GM12875 (cell line): ENCODE data around the gene APOA5.
"Not testable (repeated sequence)": the region's sequence is repeated elsewhere in the genome, so short reads cannot be mapped to it uniquely, and the experiment has no call there.

Source experiments
- H3K4me3 ChIP-seq: one replicate; pipeline ENCODE4 v1.5.1; 2011; ENCODE audit warnings: low read depth, low read length, control low read depth
- TF ChIP-seq, protein P1 (sequence below): IDR thresholded peaks from 2 replicates; pipeline ENCODE4 v1.5.1; 2011; ENCODE audit warnings: low read depth, mild to moderate bottlenecking, control low read depth, inconsistent platforms, low read length, moderate library complexity, borderline replicate concordance; ENCODE audit not compliant: insufficient read depth

The APOA5 gene

GRCh38 chr11:116835791-116836631 is 44.3 kb upstream of the APOA5 start:
- TF ChIP-seq, protein P1, sequence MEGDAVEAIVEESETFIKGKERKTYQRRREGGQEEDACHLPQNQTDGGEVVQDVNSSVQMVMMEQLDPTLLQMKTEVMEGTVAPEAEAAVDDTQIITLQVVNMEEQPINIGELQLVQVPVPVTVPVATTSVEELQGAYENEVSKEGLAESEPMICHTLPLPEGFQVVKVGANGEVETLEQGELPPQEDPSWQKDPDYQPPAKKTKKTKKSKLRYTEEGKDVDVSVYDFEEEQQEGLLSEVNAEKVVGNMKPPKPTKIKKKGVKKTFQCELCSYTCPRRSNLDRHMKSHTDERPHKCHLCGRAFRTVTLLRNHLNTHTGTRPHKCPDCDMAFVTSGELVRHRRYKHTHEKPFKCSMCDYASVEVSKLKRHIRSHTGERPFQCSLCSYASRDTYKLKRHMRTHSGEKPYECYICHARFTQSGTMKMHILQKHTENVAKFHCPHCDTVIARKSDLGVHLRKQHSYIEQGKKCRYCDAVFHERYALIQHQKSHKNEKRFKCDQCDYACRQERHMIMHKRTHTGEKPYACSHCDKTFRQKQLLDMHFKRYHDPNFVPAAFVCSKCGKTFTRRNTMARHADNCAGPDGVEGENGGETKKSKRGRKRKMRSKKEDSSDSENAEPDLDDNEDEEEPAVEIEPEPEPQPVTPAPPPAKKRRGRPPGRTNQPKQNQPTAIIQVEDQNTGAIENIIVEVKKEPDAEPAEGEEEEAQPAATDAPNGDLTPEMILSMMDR: peak; percentile 74
- H3K4me3 ChIP-seq: peak overlapping the region; percentile 53

- TF ChIP-seq, protein P1: no peak
- peak overlapping the region; percentile 53 for H3K4me3 ChIP-seq
Measured at GRCh38 chr11:116835042-116835772, 43.5 kb upstream of the APOA5 start.

DNA sequence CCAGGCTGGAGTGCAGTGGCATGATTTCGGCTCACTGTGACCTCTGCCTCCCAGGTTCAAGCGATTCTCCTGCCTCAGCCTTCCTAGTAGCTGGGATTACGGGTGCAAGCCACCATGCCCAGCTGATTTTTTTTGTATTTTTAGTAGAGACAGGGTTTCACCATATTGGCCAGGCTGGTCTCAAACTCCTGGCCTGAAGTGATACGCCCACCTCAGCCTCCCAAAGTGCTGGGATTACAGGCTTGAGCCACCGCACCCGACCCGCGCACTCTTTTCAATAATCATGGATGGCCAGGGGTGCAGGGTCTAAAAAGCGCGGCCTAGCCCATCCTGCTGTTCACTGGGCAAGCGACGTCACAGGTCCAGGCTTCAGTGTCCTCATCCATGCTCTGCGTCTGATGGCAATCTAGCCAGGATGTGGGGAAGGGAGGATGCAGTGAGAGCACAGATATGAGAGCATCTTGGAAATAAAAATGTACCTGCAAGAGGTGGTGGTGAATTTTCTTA is 42.9 kb upstream of the APOA5 start:
- H3K4me3 ChIP-seq: not testable (repeated sequence)

DNA sequence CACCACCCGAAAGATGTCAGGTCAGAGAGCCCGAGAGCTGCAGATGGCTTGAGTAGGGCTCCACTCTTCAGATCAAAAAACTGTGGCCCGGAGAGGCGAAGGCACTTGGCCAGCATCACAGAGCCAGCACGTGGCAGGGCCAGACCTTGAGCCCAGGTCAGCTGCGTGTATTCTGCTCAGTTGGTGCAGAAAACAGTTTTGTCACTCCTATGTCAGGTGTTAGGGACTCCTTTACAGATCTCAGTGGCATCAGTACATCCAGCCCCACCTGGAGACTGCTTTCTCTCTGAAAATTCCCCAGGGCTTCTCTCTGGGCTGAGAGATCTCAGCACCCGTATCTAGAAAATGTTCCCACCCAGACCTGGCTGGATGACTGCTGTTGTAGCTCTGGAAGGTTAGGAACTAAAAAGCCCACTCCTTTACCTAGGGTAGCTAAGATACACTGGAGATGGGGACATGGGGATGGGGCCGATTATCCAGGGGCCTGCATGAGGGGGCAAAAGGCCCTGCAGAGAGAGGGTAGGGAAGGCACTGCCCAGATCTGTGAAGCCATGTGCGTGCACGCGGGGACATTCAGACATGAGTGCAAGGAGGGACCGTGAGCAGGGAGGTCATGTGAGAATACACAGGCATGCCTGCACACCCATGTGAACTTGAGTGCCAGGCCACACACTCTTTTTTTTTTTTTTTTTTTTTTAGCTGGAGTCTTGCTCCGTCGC is 42.3 kb upstream of the APOA5 start:
- H3K4me3 ChIP-seq: no peak overlapping the region
- TF ChIP-seq, protein P1: no peak

DNA sequence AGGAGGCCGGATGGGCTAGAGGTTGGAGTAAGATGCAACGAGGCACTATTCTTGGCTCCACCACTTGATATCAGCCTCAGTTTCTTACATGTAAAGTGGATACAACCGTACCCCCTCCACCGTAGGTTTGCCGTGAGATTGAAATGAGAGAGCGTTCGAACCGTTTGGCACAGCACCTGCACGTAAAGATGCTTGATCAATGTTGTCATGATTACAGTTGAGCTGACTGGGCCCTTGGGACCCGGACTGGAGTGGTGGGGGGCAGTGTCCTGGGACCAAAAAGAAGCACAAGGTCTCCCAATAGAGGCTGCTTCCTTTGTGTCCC is 41.8 kb upstream of the APOA5 start:
- TF ChIP-seq, protein P1: no peak
- H3K4me3 ChIP-seq: no peak overlapping the region

DNA sequence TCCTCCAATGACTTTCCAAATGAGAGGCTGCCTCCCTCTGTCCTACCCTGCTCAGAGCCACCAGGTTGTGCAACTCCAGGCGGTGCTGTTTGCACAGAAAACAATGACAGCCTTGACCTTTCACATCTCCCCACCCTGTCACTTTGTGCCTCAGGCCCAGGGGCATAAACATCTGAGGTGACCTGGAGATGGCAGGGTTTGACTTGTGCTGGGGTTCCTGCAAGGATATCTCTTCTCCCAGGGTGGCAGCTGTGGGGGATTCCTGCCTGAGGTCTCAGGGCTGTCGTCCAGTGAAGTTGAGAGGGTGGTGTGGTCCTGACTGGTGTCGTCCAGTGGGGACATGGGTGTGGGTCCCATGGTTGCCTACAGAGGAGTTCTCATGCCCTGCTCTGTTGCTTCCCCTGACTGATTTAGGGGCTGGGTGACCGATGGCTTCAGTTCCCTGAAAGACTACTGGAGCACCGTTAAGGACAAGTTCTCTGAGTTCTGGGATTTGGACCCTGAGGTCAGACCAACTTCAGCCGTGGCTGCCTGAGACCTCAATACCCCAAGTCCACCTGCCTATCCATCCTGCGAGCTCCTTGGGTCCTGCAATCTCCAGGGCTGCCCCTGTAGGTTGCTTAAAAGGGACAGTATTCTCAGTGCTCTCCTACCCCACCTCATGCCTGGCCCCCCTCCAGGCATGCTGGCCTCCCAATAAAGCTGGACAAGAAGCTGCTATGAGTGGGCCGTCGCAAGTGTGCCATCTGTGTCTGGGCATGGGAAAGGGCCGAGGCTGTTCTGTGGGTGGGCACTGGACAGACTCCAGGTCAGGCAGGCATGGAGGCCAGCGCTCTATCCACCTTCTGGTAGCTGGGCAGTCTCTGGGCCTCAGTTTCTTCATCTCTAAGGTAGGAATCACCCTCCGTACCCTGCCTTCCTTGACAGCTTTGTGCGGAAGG is 40.9 kb upstream of the APOA5 start:
- TF ChIP-seq, protein P1: no peak

More for the DNA sequence above, 40.9 kb upstream of the APOA5 start:
- no peak overlapping the region for H3K4me3 ChIP-seq
